Measurements from ENCODE around the gene TMEM31. TPM values are rescaled to one million over a fixed set of nuclear protein-coding genes. Genes with fewer than 3 reads are reported as not detected.
A peak's percentile ranks its signal among the peaks of the same experiment; 100 is the strongest.

The TMEM31 gene
- total RNA-seq, 4 donors from 2014 or later, result not detected

DNA sequence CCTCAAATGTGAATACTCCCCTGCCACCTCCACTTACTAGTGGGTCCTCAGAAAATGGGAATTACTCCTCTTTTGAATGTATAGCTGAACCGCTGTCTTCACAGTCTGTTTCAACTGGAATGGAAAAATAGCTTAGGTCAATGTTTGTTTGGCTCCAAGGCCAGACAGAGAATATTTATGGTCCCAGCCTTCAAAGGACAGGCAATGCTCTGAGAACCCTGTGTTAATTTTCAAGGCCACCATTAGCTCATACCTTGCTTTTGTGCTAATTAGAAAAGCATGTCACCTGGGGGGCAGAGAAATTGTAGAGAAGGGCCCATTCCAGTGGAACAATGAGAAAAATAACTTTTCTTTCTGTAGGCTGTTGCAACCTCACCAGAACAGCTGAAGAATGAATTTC, 19.6 kb upstream of the TMEM31 start:
- 67% methylated on average over 1 of the region's 1 CpG; no CpG with 5 or more reads in 1 of the 2 donors for WGBS, 2 donors
- intact Hi-C loops (cut with DNase I), result loop anchor here (10.0 kb wide), 1 partner anchor 84 kb away; the partner anchor contains the start of gene PLP1
- Histone ChIP-seq H3K27ac (no peak overlapping the region), H3K9me3 (no peaks in the 10 kb centered on the region), H3K27me3 (no peaks in the 10 kb centered on the region), H3K36me3 (no peaks in the 10 kb centered on the region), H3K4me3 (no peak overlapping the region), H3K4me1 (no peaks in the 10 kb centered on the region)
- TF ChIP-seq CTCF (IDR thresholded peaks at IDR 0.05) (no peak), POLR2A (IDR thresholded peaks at IDR 0.05) (no peak)
- DNase-seq, result no peak

- no peaks in the 10 kb centered on the region for H3K36me3 ChIP-seq
- H3K9me3 ChIP-seq, result no peaks in the 10 kb centered on the region
- no peak overlapping the region for H3K27ac ChIP-seq
- TF ChIP-seq POLR2A (IDR thresholded peaks at IDR 0.05), result no peak
- no peak for TF ChIP-seq CTCF (IDR thresholded peaks at IDR 0.05)
- DNase-seq, result no peak
- intact Hi-C loops (cut with DNase I), result loop anchor here (10.0 kb wide), 1 partner anchor 77 kb away; the partner anchor contains the start of gene PLP1
- no peaks in the 10 kb centered on the region for H3K4me1 ChIP-seq
- H3K4me3 ChIP-seq, result no peak overlapping the region
- no peaks in the 10 kb centered on the region for H3K27me3 ChIP-seq
Measured at GRCh38 chrX:103697687-103698086, 13.0 kb upstream of the TMEM31 start.

- Histone ChIP-seq H3K9me3 (no peaks in the 10 kb centered on the region), H3K27ac (no peak overlapping the region), H3K4me1 (no peaks in the 10 kb centered on the region), H3K27me3 (no peaks in the 10 kb centered on the region), H3K36me3 (no peaks in the 10 kb centered on the region), H3K4me3 (no peak overlapping the region)
- WGBS, 2 donors, result 78% methylated on average over 4 to 5 of the region's 5 CpGs
- TF ChIP-seq POLR2A (IDR thresholded peaks at IDR 0.05) (no peak), CTCF (IDR thresholded peaks at IDR 0.05) (no peak)
- intact Hi-C loops (cut with DNase I), result loop anchor here (10.0 kb wide), 1 partner anchor 76 kb away; the partner anchor contains the start of gene PLP1
- no peak for DNase-seq
Measured at GRCh38 chrX:103699243-103699642, 11.5 kb upstream of the TMEM31 start.

DNA sequence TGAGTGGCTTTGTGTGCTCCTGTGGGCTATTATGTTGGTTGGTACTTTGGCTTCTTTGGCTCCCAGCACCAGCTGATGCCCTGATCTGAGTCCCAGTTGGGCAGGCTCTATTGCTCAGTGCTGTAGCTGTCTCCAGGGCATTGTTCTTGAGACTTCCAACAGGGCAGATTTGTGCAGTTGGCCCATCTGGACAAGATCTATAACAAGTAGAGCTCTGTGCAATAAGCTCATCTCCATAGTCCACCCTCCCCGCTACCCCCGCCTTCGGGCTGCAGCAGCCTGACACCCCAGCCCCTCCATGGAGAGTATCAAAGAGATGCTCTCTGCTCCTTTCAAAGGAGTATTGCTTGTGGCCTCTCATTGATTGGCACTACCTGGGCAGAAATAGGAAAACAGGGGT, 5.8 kb upstream of the TMEM31 start:
- WGBS, 2 donors, result 89% methylated on average over 3 of the region's 3 CpGs; no CpG with 5 or more reads in 1 of the 2 donors

GRCh38 chrX:103716962-103717361, 6.3 kb downstream of the TMEM31 start:
- 0 to 37% methylated on average over 1 to 2 of the region's 2 CpGs for WGBS, 2 donors
- peak overlapping the region in 1 of 4 donors; percentile 9 for H3K27ac ChIP-seq

More for the DNA sequence above, 5.8 kb upstream of the TMEM31 start:
- Histone ChIP-seq H3K4me1 (no peaks in the 10 kb centered on the region), H3K9me3 (no peaks in the 10 kb centered on the region), H3K4me3 (no peak overlapping the region), H3K27me3 (no peaks in the 10 kb centered on the region), H3K36me3 (no peaks in the 10 kb centered on the region), H3K27ac (no peak overlapping the region)
- DNase-seq, result no peak
- TF ChIP-seq CTCF (IDR thresholded peaks at IDR 0.05) (no peak), POLR2A (IDR thresholded peaks at IDR 0.05) (no peak)
- intact Hi-C loops (cut with DNase I), result no loop called here

More at GRCh38 chrX:103716962-103717361, 6.3 kb downstream of the TMEM31 start:
- TF ChIP-seq POLR2A (IDR thresholded peaks at IDR 0.05), result no peak
- TF ChIP-seq CTCF (IDR thresholded peaks at IDR 0.05), result no peak
- DNase-seq, result no peak
- no peaks in the 10 kb centered on the region for H3K9me3 ChIP-seq
- no peaks in the 10 kb centered on the region for H3K36me3 ChIP-seq
- H3K4me1 ChIP-seq, result no peaks in the 10 kb centered on the region
- intact Hi-C loops (cut with DNase I), result no loop called here
- H3K4me3 ChIP-seq, result no peak overlapping the region
- no peaks in the 10 kb centered on the region for H3K27me3 ChIP-seq

Data from esophagus squamous epithelium (tissue), 5 donors.